Activated CD8-positive, alpha-beta T cell treated with anti-CD3 and anti-CD28 coated beads for 36 hours (primary cell): ENCODE data around the gene GDPD5. TPM values are rescaled to one million over a fixed set of nuclear protein-coding genes. Genes with fewer than 3 reads are reported as not detected.

Experiments
- ATAC-seq: fragments of 200-7000 bp; cut with Tn5 transposase; one replicate; pipeline ENCODE4 v1.10.0; 2021; ENCODE audit warnings: mild to moderate bottlenecking, moderate library complexity
- CTCF ChIA-PET: fragments of 350-600 bp; sonication (Branson Sonifier 250); formaldehyde crosslinking; loops from one replicate; lab custom pipeline; 2021; ENCODE audit warnings: antibody characterized with exemption; lab: Charles Lee
- POLR2A ChIA-PET: fragments of 350-600 bp; sonication (Branson Sonifier 250); formaldehyde crosslinking; loops from one replicate; lab custom pipeline; 2021; ENCODE audit warnings: antibody characterized with exemption; lab: Charles Lee
- DNase-seq: peaks from one replicate; pipeline ENCODE4 v3.0.0-alpha.2; 2020
- H3K27ac Mint-ChIP-seq: one replicate; pipeline ENCODE4 v1.8.0; 2021; ENCODE audit warnings: mild to moderate bottlenecking, mixed read lengths
- H3K27me3 Mint-ChIP-seq: one replicate; pipeline ENCODE4 v1.8.0; 2021; ENCODE audit warnings: mixed read lengths
- H3K36me3 Mint-ChIP-seq: one replicate; pipeline ENCODE4 v1.8.0; 2021; ENCODE audit warnings: low read depth, mixed read lengths
- H3K4me1 Mint-ChIP-seq: one replicate; pipeline ENCODE4 v1.8.0; 2021; ENCODE audit warnings: low read depth, mixed read lengths
- H3K4me3 Mint-ChIP-seq: one replicate; pipeline ENCODE4 v1.8.0; 2021; ENCODE audit warnings: mild to moderate bottlenecking, moderate library complexity, mixed read lengths
- H3K9me3 Mint-ChIP-seq: one replicate; pipeline ENCODE4 v1.8.0; 2021; ENCODE audit warnings: mixed read lengths
- intact Hi-C: fragments of 100-400 bp; cut with micrococcal nuclease; formaldehyde crosslinking; loops from one replicate; pipeline ENCODE4 v1.10.0; 2022
- total RNA-seq, 2 experiments: library from RNA; stranded (reverse); gene quantifications; one replicate each; pipeline ENCODE4 v1.2.3, GENCODE V29; 2021
- TF ChIP-seq, protein P1 (sequence below): fragments of 200-600 bp; IDR thresholded peaks from one replicate; pipeline ENCODE4 v1.8.0; 2022; ENCODE audit warnings: antibody characterized with exemption, mild to moderate bottlenecking

Gene GDPD5
- total RNA-seq, 2 experiments from 2014 or later = 7.8 to 11.0 TPM

DNA sequence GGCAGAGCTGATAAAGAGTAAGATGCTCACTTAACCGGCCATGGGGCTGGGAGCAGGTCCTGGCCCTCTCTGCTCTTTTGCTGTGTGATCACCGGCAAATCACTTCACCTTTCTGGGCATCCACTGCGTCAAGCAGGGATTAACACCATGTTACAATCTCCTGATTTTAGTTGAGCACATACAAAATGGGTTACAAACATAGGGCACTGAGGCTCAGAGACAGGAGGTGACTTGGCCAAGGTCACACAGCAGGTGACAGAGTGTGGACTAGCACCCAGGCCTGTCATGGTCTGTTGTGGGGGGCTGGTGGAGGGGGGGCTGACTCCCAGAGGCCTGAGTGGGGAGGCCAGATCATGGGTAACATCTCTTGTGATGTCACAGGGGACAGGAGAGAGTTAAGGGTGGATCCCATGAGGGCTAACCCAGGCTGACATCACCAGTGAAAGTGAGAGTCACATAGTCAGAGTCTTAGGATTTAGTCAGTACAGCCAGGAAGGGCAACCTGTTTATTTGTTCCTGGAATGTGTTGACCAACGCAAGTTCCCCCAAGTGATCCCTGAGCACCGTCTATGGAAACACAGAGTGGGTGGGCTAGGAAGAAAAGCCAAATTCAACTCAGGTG, 27.8 kb downstream of the GDPD5 start:
- no peak overlapping the region for H3K27ac Mint-ChIP-seq

DNA sequence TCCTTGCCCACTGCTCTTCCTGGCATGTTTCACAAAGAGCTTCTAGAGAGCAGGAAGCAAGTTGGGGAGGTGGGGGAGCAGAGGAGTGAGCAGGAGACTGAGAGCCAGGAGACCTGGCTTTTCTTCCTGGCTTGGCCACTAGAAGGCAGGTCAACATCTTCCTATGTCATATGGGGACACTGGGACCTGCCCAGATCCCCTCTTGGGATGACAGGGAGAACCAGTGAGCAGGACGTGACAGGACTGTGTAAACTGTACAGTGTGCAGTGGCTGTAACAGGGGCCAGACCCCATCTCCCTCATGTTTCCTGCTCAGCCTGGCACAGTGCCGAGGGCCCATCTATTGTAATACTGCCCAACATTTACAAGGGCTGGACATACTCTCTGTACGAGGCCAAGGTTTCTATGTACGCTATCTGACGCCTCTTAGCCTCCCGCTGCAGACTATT, 29.4 kb downstream of the GDPD5 start:
- ChIA-PET CTCF (no interaction called here), POLR2A (no interaction called here)
- H3K36me3 Mint-ChIP-seq = no peaks in the 10 kb centered on the region
- H3K9me3 Mint-ChIP-seq = no peaks in the 10 kb centered on the region
- H3K27me3 Mint-ChIP-seq = no peaks in the 10 kb centered on the region
- intact Hi-C loops = no loop called here
- TF ChIP-seq, protein P1, sequence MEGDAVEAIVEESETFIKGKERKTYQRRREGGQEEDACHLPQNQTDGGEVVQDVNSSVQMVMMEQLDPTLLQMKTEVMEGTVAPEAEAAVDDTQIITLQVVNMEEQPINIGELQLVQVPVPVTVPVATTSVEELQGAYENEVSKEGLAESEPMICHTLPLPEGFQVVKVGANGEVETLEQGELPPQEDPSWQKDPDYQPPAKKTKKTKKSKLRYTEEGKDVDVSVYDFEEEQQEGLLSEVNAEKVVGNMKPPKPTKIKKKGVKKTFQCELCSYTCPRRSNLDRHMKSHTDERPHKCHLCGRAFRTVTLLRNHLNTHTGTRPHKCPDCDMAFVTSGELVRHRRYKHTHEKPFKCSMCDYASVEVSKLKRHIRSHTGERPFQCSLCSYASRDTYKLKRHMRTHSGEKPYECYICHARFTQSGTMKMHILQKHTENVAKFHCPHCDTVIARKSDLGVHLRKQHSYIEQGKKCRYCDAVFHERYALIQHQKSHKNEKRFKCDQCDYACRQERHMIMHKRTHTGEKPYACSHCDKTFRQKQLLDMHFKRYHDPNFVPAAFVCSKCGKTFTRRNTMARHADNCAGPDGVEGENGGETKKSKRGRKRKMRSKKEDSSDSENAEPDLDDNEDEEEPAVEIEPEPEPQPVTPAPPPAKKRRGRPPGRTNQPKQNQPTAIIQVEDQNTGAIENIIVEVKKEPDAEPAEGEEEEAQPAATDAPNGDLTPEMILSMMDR = no peak
- no peak for DNase-seq
- H3K4me1 Mint-ChIP-seq = peaks cover 11% of the 10 kb centered on the region
- no peak for ATAC-seq
- H3K27ac Mint-ChIP-seq = no peak overlapping the region
- H3K4me3 Mint-ChIP-seq = no peak overlapping the region

More for the DNA sequence above, 27.8 kb downstream of the GDPD5 start:
- Mint-ChIP-seq H3K27me3 (no peaks in the 10 kb centered on the region), H3K4me3 (no peak overlapping the region), H3K36me3 (no peaks in the 10 kb centered on the region), H3K4me1 (no peaks in the 10 kb centered on the region), H3K9me3 (no peaks in the 10 kb centered on the region)
- no peak for DNase-seq
- ChIA-PET POLR2A (no interaction called here), CTCF (no interaction called here)
- TF ChIP-seq, protein P1 = no peak
- intact Hi-C loops = no loop called here
- peak; percentile 72 for ATAC-seq

DNA sequence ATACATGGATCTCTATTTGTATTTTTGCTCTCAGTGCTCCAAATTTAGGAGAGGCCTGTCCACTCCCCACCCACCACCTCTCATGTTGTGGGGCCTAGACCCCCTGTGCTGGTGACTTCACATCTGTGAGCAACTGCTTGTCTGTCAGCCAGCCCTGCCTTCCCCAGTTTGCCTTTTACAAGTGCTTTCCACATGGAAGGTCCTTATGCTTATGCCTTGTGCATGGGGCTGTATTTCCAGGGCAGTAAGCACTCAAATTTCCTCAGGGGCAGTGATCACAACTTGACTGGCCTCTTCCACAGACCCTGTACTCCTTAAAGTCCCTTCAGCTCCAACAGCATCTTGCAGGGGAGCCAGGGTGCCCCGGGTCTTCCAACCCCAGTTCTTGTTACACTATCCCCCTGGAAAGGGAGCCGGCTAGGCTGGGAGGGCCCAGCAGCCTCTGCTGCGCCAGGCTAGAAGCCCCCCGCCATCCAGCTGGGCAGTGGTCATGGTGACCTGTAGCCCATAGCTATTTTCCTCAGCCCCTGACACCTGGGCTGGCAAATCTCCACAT, 29.9 kb downstream of the GDPD5 start:
- no peaks in the 10 kb centered on the region for H3K36me3 Mint-ChIP-seq
- ChIA-PET CTCF (interaction anchor here (1.2 to 1.3 kb wide), 2 partner anchors 37 to 51 kb away, joined by 3 to 4 read pairs; no protein-coding TSS in a partner anchor), POLR2A (no interaction called here)
- DNase-seq (no peak), ATAC-seq (no peak)
- H3K4me1 Mint-ChIP-seq = peaks cover 13% of the 10 kb centered on the region
- intact Hi-C loops = no loop called here
- H3K4me3 Mint-ChIP-seq = no peak overlapping the region
- no peak overlapping the region for H3K27ac Mint-ChIP-seq
- no peaks in the 10 kb centered on the region for H3K27me3 Mint-ChIP-seq
- TF ChIP-seq, protein P1 = no peak
- H3K9me3 Mint-ChIP-seq = no peaks in the 10 kb centered on the region

DNA sequence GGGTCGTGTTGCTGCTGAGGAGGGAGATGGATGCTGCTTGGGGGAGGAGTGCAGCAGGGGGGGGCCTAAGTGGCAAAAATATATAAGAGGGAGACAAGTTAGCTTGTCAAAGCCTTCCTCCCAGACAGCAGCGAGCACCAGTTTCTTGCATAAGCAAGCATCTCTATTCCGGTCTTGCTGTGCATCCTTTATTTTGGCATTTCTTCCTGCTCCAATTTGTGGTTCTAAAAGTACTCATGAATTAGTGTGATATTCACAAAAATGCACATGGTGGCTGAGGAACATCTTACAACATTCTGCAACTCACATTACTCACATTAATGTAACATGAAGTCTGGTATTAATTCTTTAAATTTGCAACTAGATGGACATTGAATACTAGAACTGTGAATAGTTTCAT, 32.1 kb downstream of the GDPD5 start:
- POLR2A ChIA-PET = no interaction called here
- Mint-ChIP-seq H3K36me3 (no peaks in the 10 kb centered on the region), H3K27me3 (no peaks in the 10 kb centered on the region), H3K27ac (no peak overlapping the region), H3K9me3 (no peaks in the 10 kb centered on the region), H3K4me3 (no peak overlapping the region), H3K4me1 (peaks cover 13% of the 10 kb centered on the region)
- CTCF ChIA-PET = interaction anchor here (1.8 kb wide), 1 partner anchor 9 kb away, joined by 3 read pairs; no protein-coding TSS in a partner anchor
- TF ChIP-seq, protein P1 = no peak
- ATAC-seq (no peak), DNase-seq (no peak)
- intact Hi-C loops = no loop called here
